CMK (cell line): ENCODE results near the gene SEPTIN2.
A peak's percentile ranks its signal among the peaks of the same experiment; 100 is the strongest.
"Not testable (repeated sequence)": the region's sequence is repeated elsewhere in the genome, so short reads cannot be mapped to it uniquely, and the experiment has no call there.

Experiments
- DNase-seq: peaks from one replicate; pipeline ENCODE4 v3.0.0-alpha.2; 2010; ENCODE audit warnings: low read depth

SEPTIN2 gene

GRCh38 chr2:241350878-241351639, 35.3 kb downstream of the SEPTIN2 start:
- no peak for DNase-seq

GRCh38 chr2:241351640-241352031, 35.9 kb downstream of the SEPTIN2 start:
- no peak for DNase-seq

GRCh38 chr2:241352227-241352626, 36.5 kb downstream of the SEPTIN2 start:
- DNase-seq, result no peak

GRCh38 chr2:241354668-241355658, 39.2 kb downstream of the SEPTIN2 start:
- DNase-seq, result peak; percentile 73

- DNase-seq, result peak; percentile 93
These were observed 40.5 kb downstream of the SEPTIN2 start, which contains the start of gene FARP2 for GRCh38 chr2:241355983-241356870. FARP2 (plus strand) TSS chr2:241356285; CDS start chr2:241373108, 16,823 bp downstream.

GRCh38 chr2:241356871-241357260, 41.1 kb downstream of the SEPTIN2 start:
- no peak for DNase-seq

GRCh38 chr2:241357531-241357930, 41.8 kb downstream of the SEPTIN2 start:
- no peak for DNase-seq

- DNase-seq, result no peak
These were observed 42.7 kb downstream of the SEPTIN2 start for GRCh38 chr2:241358470-241358869.

GRCh38 chr2:241359481-241360045, 43.8 kb downstream of the SEPTIN2 start:
- DNase-seq, result no peak

- no peak for DNase-seq
These were observed 47.7 kb downstream of the SEPTIN2 start for GRCh38 chr2:241363426-241363825.

GRCh38 chr2:241364781-241365180, 49.1 kb downstream of the SEPTIN2 start:
- DNase-seq, result no peak

- DNase-seq, result no peak
These were observed 51.0 kb downstream of the SEPTIN2 start for GRCh38 chr2:241366678-241367077.

- DNase-seq, result no peak
These were observed 52.9 kb downstream of the SEPTIN2 start for GRCh38 chr2:241368643-241369042.

- DNase-seq, result no peak
These were observed 56.8 kb downstream of the SEPTIN2 start for GRCh38 chr2:241372361-241372992.

GRCh38 chr2:241373446-241373845, 57.7 kb downstream of the SEPTIN2 start:
- no peak for DNase-seq

- DNase-seq, result not testable (repeated sequence)
These were observed 58.2 kb downstream of the SEPTIN2 start for GRCh38 chr2:241373906-241374305.

GRCh38 chr2:241375300-241375699, 59.6 kb downstream of the SEPTIN2 start:
- no peak for DNase-seq

- no peak for DNase-seq
These were observed 61.1 kb downstream of the SEPTIN2 start for GRCh38 chr2:241376808-241377207.

GRCh38 chr2:241378816-241379215, 63.1 kb downstream of the SEPTIN2 start:
- DNase-seq, result no peak

- DNase-seq, result no peak
These were observed 64.1 kb downstream of the SEPTIN2 start for GRCh38 chr2:241379481-241380480.
